Effector CD4-positive, alpha-beta T cell (primary cell): ENCODE results near the gene AP5Z1.

Experiments
- DNase-seq: peaks from one replicate; pipeline ENCODE4 v3.0.0-alpha.2; 2020

Gene AP5Z1

DNA sequence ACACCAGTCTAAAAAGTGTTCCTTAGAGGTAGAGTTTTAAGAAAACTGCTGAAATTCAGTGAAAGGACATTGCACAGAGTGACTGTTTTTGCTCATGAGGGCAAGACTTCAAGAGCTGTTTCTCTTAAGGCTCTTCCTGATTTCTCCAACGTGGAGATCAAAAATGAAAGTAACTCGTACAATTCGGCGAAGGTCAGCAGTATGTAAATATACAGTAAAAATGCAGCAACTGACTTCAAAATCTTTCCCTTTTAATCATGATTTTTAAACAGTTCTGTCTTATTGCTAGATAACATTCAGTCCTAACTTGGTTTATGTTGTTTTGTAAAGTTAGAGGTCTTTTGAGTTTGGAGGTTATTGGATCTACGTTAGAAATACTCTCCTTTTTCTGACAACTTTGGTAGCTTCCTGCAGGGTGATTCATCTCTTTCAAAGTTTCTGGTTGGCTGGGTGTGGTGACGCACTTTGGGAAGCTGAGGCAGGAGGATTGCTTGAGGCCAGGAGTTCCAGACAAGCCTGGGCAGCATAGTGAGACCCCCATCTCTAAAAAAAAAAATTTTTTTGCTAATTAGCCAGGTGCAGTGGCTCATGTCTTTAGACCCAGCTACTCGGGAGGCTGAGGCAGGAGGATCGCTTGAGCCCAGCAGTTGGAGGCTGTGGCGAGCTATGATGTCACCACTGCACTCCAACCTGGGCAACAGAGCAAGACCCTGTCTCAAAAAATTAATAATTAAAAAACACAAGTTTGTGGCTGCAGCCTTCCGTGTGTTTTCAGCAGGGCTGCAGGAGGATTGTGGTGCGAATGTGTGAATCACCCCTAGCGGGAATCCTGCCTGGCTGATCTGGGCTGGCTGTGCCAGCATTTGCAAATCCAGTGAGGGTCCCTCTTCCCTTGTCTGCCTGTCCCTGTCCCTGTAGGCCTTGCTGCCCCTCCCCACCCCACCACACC lies 29.2 kb upstream of the AP5Z1 start:
- no peak for DNase-seq

DNA sequence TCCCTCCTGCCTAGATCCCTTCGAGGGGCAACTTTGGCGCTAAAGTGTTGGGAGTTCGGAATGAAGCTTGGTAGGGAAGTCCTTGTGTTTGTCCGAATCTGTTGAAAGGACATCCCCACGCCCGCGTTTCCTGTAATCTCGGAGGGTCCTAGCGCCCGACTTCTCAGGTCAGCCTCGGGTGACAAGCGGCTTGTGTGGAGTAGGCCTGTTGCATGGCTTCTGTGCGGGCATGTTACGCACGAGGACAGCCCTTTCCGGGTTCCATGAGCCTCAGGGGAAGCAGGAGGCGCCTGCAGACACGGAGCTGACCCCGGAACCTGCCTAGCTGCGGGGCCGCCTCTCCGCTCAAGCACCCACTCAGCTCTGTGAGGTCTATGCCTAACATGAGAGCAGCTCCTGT lies 28.4 kb upstream of the AP5Z1 start:
- DNase-seq: no peak

DNA sequence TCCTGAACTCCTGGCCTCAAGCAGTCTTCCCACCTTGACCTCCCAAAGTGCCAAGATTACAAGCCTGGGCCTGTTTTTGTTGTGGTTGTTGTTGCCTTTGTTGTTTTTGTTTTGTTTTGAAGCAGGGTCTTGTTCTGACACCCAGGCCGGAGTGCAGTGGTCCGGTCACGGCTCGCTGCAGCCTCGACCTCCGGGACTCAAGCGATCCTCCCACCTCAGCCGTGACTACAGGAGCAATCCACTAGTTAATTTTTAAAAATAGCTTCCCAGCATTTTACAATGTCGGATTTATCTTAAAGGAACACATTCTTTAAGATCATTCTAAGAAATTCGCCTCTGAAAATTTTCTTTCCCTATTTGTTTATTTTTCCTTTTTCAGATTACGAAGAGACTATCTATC lies 27.7 kb upstream of the AP5Z1 start:
- DNase-seq: no peak

DNA sequence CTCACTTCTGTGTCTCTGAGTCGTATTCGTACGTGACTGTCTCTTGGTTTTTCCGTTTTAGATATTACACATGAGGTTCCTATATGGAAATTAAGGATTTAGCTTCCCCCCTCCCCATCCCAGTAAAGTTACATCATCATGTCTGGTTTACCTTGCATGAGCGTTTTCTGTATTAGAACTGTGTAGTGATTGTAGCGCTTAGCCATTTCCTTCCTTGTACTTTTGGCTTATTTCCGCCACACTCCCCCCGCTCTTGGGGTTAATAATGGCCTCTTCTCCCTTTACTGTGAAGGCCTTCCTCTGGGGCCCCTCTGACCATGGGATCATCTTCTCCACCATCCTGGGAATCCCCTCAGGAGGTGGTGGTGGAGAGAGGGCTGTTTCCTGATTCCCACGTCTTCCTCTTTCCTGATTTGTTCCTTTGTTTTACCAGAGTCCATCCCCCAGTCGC lies 27.2 kb upstream of the AP5Z1 start:
- no peak for DNase-seq

- DNase-seq: no peak
Observed at GRCh38 chr7:4749363-4749762, 26.1 kb upstream of the AP5Z1 start.

DNA sequence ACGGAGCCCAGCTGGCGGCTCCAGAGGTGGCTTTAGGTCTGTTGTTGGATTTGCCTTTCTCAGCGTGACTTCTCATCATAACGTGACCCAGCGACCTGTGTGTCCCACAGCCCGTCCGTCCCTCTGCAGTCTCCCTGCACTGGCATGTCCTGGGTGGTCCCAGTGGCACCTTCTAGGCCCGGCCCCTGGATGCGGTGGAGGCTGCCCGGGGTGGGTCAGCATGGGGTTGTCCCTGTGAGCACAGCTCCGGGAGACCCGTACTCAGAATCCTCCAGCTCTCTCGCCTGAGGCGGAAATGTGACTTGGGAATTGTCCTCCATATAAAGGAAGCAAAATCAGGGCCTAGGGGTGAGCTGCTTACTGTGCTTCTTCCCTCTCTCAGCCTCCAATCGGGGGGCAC lies 25.6 kb upstream of the AP5Z1 start:
- no peak for DNase-seq

DNA sequence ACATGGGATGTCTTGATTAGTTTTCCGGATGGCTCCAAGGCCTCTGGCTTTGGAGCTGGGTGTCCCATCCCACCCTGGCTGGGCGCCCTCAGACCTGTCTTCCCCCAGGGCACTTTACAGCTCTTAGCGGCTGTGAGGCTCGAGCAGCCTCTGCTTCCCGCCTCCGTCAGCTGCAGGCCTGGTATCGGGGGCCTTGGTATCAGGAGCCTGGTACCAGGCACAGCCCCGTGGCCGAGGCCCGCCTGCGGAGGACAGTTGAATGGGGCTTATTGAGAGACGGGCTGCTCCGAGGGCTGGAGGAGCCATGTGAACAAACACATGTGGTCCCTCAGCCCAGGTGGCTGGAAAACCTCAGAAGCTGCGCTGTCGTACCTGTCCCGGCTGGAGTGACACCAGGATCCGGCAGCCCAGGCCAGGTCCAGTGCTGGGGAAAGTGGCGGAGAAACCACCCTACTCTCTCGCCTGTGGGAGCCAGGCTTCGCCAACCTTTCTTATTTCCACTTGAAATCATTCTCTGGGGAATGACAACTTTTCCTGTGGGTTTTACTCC lies 23.9 kb upstream of the AP5Z1 start:
- DNase-seq: no peak

DNA sequence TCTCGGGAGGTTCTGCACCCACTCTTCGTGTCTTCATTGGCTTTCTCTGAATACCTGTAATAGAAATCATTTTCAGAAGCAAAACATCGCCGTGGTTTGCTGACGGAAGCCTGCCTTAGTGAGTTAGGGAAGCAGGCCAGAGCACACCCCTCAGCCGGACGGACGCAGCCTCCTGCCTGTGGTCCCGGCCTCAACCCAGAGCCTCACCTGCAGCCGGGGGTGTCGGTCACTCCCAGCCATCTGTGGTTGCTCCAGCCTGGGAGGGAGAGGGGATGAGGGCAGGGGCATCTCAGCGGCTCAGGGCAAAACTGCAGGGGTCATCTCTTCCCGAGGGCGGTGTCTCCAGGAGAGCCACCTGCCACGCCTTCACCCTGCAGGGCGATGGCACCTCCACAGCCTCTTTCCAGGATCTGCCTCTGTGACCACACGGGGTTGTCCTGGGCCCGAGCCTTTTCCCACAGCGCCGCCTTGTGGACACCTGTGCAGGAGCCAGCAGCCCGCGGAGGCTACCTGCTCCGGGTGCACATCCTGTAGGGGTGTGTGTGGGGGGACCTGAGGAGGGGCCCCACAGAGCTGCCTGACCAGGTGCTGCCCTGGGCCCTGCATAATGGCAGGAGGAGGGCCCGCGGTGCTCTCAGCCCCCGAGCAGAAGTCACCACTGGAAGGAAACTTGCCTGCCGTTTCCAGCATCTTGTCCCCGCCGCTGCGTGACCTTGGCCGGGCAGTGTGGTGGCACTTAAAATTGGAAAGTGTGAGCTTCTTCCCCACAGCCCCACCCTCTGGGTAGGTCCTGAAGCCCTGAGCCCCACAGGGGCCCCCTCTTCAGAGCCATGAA lies 21.6 kb upstream of the AP5Z1 start:
- DNase-seq: peak; percentile 85

- DNase-seq: no peak
Observed at GRCh38 chr7:4754433-4755010, 20.9 kb upstream of the AP5Z1 start.

DNA sequence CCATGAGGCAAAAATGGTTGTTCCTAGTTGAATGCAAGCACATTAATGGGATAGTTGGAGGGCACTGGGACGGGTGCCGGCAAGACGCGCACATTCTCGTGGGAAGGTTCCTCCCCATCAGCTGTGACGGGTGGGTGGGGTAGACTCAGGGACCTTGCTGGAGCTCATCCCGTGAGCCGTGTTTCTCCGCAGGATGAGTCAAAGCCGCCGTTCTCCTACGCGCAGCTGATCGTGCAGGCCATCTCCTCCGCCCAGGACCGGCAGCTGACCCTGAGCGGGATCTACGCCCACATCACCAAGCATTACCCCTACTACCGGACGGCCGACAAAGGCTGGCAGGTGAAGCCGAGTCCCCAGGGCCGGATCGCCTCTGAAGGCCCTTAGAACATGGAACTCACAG lies 20.4 kb upstream of the AP5Z1 start:
- no peak for DNase-seq

GRCh38 chr7:4758111-4758510 lies 17.3 kb upstream of the AP5Z1 start:
- no peak for DNase-seq

DNA sequence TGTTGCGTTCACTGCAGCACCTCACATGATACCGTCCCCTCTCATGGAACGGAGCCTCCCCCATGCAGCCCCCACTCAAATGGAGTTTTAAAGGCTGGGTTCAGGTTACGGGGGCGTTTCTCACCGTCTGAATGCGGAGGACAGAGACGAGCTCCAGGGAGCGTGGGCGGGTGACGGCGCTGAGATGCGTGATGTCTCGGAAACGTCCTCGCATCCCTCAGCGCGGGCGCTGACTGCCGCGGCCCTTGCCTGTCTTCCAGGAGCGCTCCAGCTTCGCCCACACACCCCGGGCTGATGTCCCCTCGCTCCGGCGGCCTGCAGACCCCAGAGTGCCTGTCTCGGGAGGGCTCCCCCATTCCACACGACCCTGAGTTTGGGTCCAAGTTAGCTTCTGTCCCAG lies 16.6 kb upstream of the AP5Z1 start:
- DNase-seq: no peak

DNA sequence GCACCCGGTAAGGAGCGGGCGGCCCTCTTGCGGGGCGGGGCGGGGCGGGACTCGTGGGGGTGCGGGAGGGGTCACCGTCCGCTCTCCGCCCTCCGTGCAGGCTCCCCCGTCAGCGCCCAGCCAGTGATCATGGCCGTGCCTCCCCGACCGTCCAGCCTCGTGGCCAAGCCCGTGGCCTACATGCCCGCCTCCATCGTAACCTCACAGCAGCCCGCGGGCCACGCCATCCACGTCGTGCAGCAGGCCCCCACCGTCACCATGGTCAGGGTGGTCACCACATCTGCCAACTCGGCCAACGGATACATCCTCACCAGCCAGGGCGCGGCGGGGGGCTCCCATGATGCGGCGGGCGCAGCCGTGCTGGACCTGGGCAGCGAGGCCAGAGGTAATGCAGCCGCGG lies 16.2 kb upstream of the AP5Z1 start:
- DNase-seq: no peak

GRCh38 chr7:4760952-4761351 lies 14.5 kb upstream of the AP5Z1 start:
- DNase-seq: no peak

- DNase-seq: no peak
Observed at GRCh38 chr7:4762121-4763055, 13.0 kb upstream of the AP5Z1 start.

- no peak for DNase-seq
Observed at GRCh38 chr7:4763091-4763793, 12.2 kb upstream of the AP5Z1 start.

DNA sequence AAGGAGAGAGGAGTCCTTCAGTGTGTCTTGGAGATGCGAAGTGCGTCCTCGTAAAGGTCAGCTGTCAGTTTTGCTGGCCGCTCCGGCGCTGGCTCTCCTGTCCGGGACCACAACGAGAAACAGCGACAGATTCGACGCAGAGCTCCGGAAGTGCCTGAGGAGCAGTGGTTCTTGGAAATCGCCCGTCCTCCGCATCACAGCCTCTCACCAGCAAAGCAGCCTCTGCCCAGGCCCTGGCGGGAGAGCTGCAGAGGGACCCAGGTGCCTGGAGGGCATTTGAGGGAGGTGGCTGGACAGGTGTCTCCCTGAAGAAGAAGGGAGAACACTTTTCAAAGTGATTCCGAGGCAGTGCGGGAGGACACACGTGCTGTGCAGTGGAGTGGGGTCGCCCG lies 11.6 kb upstream of the AP5Z1 start:
- DNase-seq: no peak

DNA sequence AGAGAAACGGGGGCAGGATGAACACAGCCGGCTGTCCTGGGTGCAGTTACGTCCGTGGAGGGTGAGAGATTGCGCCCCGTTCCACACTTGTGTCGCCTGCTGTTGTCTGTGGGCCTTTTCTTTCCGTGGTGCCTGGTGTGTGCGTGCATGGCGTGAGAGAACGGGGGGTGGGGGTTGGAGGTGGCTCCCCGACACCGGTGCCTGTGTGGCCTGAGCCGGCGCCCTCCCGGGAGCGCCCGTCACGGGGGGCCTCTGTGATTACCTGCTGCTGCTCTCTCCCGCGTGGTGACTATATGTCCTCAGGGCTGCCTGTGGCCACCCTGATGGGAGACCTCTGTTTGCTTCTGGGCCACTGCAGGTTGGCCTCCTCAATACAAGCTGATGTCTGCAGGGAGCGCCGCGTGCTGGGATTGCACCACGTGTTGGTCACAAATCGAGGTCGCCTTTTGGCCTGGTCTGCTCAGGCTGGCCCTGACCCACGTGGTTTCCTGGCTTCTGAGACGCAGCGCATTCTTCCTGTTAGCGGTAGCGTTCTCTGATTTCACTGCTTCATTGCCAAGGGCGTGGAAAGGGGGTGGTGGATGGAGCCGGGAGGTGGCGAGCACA lies 10.9 kb upstream of the AP5Z1 start:
- no peak for DNase-seq

- no peak for DNase-seq
Observed at GRCh38 chr7:4765776-4766490, 9.5 kb upstream of the AP5Z1 start.
